Measurements from ENCODE around the gene CYP4F22. TPM values are rescaled to one million over a fixed set of nuclear protein-coding genes. Genes with fewer than 3 reads are reported as not detected.
"Not testable (repeated sequence)": the region's sequence is repeated elsewhere in the genome, so short reads cannot be mapped to it uniquely, and the experiment has no call there.

The CYP4F22 gene
- total and polyA plus RNA-seq, 12 donors, result not detected

DNA sequence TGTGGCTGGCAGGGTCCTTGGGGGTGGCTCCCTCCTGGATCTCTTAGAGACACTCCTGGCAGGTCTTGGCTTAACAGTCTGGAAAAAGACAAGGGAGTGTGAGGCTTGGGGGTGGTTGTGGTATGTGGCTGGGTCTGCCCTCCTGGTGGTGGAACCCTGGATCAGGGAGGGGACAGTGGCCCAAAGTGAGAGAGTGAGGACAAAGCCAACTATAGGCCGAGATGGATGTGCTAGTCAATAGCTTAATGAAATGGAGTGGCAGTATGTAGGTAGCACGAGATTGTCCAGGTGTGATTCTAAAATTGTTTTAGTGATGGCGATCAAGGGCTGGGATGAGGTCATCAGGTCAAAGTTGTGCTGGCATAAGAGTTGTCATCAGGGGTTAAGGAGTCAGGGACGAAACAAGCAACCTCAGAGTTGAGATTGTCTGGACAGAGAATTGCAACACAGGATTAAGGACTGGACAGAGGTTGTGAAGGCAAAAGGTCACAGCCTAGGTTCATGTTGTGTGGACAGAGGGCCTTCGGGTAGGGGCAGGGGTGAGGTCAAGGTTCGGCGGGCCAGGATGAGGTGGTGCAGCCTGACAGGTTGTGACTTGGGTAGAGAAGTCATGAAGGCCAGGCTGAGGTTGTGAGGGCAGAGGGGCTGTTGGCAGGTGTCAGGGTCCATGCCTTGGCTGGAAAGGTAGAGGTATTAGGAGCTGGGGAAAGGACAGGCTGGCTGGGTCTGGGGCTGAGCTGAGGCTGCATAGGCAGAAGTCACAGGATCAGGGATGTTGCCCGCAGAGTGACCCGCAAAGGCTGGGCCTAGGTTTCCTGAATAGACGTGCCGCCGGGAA, 39.4 kb upstream of the CYP4F22 start:
- TF ChIP-seq, protein P1, sequence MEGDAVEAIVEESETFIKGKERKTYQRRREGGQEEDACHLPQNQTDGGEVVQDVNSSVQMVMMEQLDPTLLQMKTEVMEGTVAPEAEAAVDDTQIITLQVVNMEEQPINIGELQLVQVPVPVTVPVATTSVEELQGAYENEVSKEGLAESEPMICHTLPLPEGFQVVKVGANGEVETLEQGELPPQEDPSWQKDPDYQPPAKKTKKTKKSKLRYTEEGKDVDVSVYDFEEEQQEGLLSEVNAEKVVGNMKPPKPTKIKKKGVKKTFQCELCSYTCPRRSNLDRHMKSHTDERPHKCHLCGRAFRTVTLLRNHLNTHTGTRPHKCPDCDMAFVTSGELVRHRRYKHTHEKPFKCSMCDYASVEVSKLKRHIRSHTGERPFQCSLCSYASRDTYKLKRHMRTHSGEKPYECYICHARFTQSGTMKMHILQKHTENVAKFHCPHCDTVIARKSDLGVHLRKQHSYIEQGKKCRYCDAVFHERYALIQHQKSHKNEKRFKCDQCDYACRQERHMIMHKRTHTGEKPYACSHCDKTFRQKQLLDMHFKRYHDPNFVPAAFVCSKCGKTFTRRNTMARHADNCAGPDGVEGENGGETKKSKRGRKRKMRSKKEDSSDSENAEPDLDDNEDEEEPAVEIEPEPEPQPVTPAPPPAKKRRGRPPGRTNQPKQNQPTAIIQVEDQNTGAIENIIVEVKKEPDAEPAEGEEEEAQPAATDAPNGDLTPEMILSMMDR (IDR thresholded peaks at IDR 0.05), result no peak
- Histone ChIP-seq H3K27me3 (peaks cover 5 to 74% (median 49%) of the 10 kb centered on the region in 7 donors), H3K36me3 (no peaks in the 10 kb centered on the region), H3K4me3 (peak overlapping the region in 5 of 10 donors; percentile 22 to 49 (median 40)), H3K4me1 (peaks cover 0 to 43% (median 7%) of the 10 kb centered on the region in 9 donors), H3K27ac (no peak overlapping the region), H3K9me3 (peaks cover 0 to 8% (median 0%) of the 10 kb centered on the region in 11 donors)
- ATAC-seq (peak in 2 of 8 donors; percentile 8 to 17), DNase-seq (no peak)
- 57 to 59% methylated on average over 12 of the region's 12 CpGs for WGBS, 2 donors
- intact Hi-C loops (cut with DNase I), result loop anchor here in 2 of 10 donors (10.0 kb wide), 2 partner anchors 86 to 374 kb away; no protein-coding TSS in a partner anchor

DNA sequence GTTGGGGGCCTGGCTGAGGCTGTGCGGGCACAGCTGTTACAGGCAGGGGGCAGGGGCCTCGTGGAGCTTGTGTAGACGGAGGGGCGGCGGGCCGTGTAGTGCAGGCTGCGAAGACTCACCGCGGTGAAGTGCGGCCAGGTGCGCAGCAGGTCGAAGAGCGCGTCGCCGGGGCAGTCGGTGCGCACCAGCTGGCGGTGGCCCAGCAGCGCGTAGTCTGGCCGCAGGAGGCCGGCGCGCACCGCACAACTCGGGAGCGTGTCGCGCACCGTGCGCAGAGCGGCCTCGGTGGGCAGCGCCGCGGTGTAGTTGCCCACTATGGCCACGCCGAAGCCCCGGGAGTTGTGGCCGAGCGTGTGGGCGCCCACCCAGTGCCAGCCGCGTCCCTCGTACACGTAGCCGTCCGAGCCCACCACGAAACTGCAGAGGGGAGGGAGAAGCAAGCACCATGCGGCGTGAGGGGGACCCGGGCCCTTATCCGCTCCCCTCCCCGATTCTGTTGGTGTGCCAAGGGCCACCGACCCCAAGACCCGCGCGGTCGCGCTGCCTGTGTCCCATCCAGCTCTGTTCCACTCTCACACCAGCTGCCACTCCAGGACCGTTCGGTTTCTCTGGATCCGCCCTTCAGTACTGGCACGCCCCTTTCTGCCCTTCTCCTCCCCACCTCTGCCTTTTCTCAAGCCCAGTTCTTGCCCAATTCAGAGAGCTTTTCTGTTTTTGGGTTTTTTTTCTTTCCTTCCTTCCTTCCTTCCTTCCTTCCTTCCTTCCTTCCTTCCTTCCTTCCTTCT, 38.6 kb upstream of the CYP4F22 start:
- H3K36me3 ChIP-seq, result no peaks in the 10 kb centered on the region
- peaks cover 5 to 66% (median 47%) of the 10 kb centered on the region in 7 donors for H3K27me3 ChIP-seq
- ATAC-seq, result peak; percentile 34 to 76 (median 44)
- WGBS, 2 donors, result 4 to 5% methylated on average over 65 of the region's 65 CpGs
- intact Hi-C loops (cut with DNase I), result loop anchor here in 4 of 10 donors (10.0 kb wide), 4 partner anchors 55 to 375 kb away; no protein-coding TSS in a partner anchor
- H3K4me1 ChIP-seq, result peaks cover 0 to 40% (median 7%) of the 10 kb centered on the region in 9 donors
- H3K9me3 ChIP-seq, result peaks cover 0 to 8% (median 0%) of the 10 kb centered on the region in 11 donors
- peak overlapping the region in 1 of 10 donors; percentile 1 for H3K27ac ChIP-seq
- DNase-seq, result no peak
- peak overlapping the region in 9 of 10 donors; percentile 19 to 49 (median 40) for H3K4me3 ChIP-seq
- TF ChIP-seq, protein P1 (IDR thresholded peaks at IDR 0.05), result no peak

DNA sequence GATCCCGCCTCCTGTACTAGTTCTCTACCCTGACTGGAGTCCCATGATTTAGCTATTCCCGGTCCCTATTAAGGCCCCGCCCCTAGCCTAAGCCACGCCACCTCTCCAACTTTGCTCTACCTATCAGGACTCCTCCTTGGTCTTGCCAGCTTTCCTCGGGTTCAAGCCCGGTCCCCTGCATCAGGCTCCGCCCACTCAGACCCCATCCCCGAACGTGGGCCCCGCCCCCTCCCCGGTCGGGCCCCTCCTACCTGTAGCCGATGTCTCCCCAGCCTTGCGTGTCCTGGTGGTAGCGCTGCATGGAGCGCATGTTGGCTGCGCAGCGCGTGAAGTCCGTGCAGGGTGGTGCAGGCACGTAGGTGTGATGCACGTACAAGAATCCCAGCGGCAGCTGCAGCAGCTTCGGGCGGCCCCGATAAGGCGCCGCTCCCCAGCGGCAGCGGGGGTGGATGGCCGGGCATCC, 36.7 kb upstream of the CYP4F22 start:
- Histone ChIP-seq H3K4me1 (peaks cover 0 to 22% (median 7%) of the 10 kb centered on the region in 9 donors), H3K9me3 (peaks cover 0 to 8% (median 0%) of the 10 kb centered on the region in 11 donors), H3K4me3 (no peak overlapping the region), H3K27me3 (peaks cover 5 to 49% (median 39%) of the 10 kb centered on the region in 7 donors), H3K36me3 (no peaks in the 10 kb centered on the region), H3K27ac (no peak overlapping the region)
- 43 to 52% methylated on average over 31 of the region's 31 CpGs for WGBS, 2 donors
- DNase-seq (no peak), ATAC-seq (peak in 1 of 8 donors; percentile 30)
- TF ChIP-seq, protein P1 (IDR thresholded peaks at IDR 0.05), result no peak
- intact Hi-C loops (cut with DNase I), result loop anchor here in 2 of 10 donors (10.0 kb wide), 2 partner anchors 53 to 73 kb away; no protein-coding TSS in a partner anchor

DNA sequence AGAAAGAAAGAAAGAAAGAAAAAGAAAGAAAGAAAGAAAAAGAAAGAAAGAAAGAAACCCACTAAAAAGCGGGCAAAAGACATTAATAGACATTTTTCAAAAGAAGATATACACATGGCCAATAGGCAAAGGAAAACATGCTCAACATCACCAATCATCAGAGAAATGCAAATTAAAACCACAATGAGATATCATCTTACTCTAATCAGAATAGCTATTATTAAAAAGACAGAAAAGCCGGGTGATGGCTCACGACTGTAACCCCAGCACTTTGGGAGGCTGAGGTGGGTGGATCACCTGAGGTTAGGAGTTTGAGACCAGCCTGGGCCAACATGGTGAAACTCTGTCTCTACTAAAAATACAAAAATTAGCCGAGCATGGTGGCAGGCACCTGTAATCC, 34.5 kb upstream of the CYP4F22 start:
- 74 to 77% methylated on average over 4 of the region's 4 CpGs for WGBS, 2 donors
- intact Hi-C loops (cut with DNase I), result loop anchor here in 2 of 10 donors (10.0 kb wide), 2 partner anchors 51 to 71 kb away; no protein-coding TSS in a partner anchor
- H3K9me3 ChIP-seq, result peaks cover 0 to 11% (median 0%) of the 10 kb centered on the region in 11 donors
- peaks cover 5 to 33% (median 27%) of the 10 kb centered on the region in 7 donors for H3K27me3 ChIP-seq
- H3K27ac ChIP-seq, ATAC-seq, H3K36me3 ChIP-seq, H3K4me3 ChIP-seq, DNase-seq: not testable (repeated sequence)
- H3K4me1 ChIP-seq, result peaks cover 0 to 11% (median 7%) of the 10 kb centered on the region in 9 donors
